ENCODE results near the gene PRPF6.

GRCh38 chr20:64077094-64077493, 96.2 kb downstream of the PRPF6 start:
- TF ChIP-seq EZH2 (IDR thresholded peaks at IDR 0.05) (no peak), CTCF (IDR thresholded peaks at IDR 0.05) (no peak), EZH2phosphoT487 (IDR thresholded peaks at IDR 0.05) (no peak)
